Astrocyte (in vitro differentiated cells and primary cell): ENCODE data around the gene TADA2A. TPM values are rescaled to one million over a fixed set of nuclear protein-coding genes. Genes with fewer than 3 reads are reported as not detected.

ENCODE experiments used
- DNase-seq: peaks from one replicate; pipeline ENCODE4 v3.0.0-alpha.2; 2010; ENCODE audit warnings: low read depth
- FAIRE-seq: peaks from 2 replicates; lab custom pipeline; 2011; peaks lifted over from hg19 to GRCh38; lab: Jason Lieb, UNC
- H2AFZ ChIP-seq: 2 replicates; pipeline ENCODE4 v1.6.0; 2012; ENCODE audit warnings: low read depth, low read length, inconsistent platforms
- H3K27ac ChIP-seq: 2 replicates; pipeline ENCODE4 v1.5.1; 2011; ENCODE audit warnings: low read depth, low read length, inconsistent platforms
- H3K27me3 ChIP-seq: 2 replicates; pipeline ENCODE4 v1.6.0; 2011; ENCODE audit warnings: low read length, inconsistent platforms; ENCODE audit not compliant: insufficient read depth
- H3K36me3 ChIP-seq: 2 replicates; pipeline ENCODE4 v1.5.1; 2011; ENCODE audit warnings: low read length, inconsistent platforms; ENCODE audit not compliant: insufficient read depth
- H3K4me1 ChIP-seq: 2 replicates; pipeline ENCODE4 v1.5.1; 2011; ENCODE audit warnings: low read length, inconsistent platforms; ENCODE audit not compliant: insufficient read depth
- H3K4me2 ChIP-seq: 2 replicates; pipeline ENCODE4 v1.6.0; 2012; ENCODE audit warnings: low read length, inconsistent platforms
- H3K4me3 ChIP-seq: 2 replicates; pipeline ENCODE4 v1.5.1; 2011; ENCODE audit warnings: low read depth, mild to moderate bottlenecking, low read length, inconsistent platforms; ENCODE audit not compliant: insufficient read depth
- H3K79me2 ChIP-seq: 2 replicates; pipeline ENCODE4 v1.6.0; 2012; ENCODE audit warnings: mild to moderate bottlenecking, low read length, inconsistent platforms; ENCODE audit not compliant: insufficient read depth
- H3K9ac ChIP-seq: 2 replicates; pipeline ENCODE4 v1.6.0; 2012; ENCODE audit warnings: mild to moderate bottlenecking, low read length, inconsistent platforms
- H3K9me3 ChIP-seq: 2 replicates; pipeline ENCODE4 v1.5.1; 2012; ENCODE audit warnings: low read depth, mild to moderate bottlenecking, low read length, inconsistent platforms; ENCODE audit not compliant: insufficient read depth
- H4K20me1 ChIP-seq: 2 replicates; pipeline ENCODE4 v1.6.0; 2012; ENCODE audit warnings: low read length, inconsistent platforms; ENCODE audit not compliant: insufficient read depth
- H3K27ac Mint-ChIP-seq: one replicate; pipeline ENCODE4 v1.8.0; 2021; ENCODE audit warnings: mild to moderate bottlenecking, mixed read lengths; ENCODE audit not compliant: unreplicated experiment
- H3K27me3 Mint-ChIP-seq: one replicate; pipeline ENCODE4 v1.8.0; 2021; ENCODE audit warnings: low read depth, mixed read lengths; ENCODE audit not compliant: unreplicated experiment
- H3K36me3 Mint-ChIP-seq: one replicate; pipeline ENCODE4 v1.8.0; 2021; ENCODE audit warnings: low read depth, mixed read lengths; ENCODE audit not compliant: unreplicated experiment
- H3K4me1 Mint-ChIP-seq: one replicate; pipeline ENCODE4 v1.8.0; 2021; ENCODE audit warnings: low read depth, mixed read lengths; ENCODE audit not compliant: unreplicated experiment
- H3K4me3 Mint-ChIP-seq: one replicate; pipeline ENCODE4 v1.8.0; 2021; ENCODE audit warnings: mild to moderate bottlenecking, moderate library complexity, mixed read lengths; ENCODE audit not compliant: unreplicated experiment
- H3K9me3 Mint-ChIP-seq: one replicate; pipeline ENCODE4 v1.8.0; 2021; ENCODE audit warnings: mild to moderate bottlenecking, mixed read lengths; ENCODE audit not compliant: unreplicated experiment
- EZH2 ChIP-seq: IDR thresholded peaks from 2 replicates; pipeline ENCODE4 v1.6.1; 2012; ENCODE audit warnings: mild to moderate bottlenecking, low read length, inconsistent platforms; ENCODE audit not compliant: insufficient read depth
- total RNA-seq: library from RNA; stranded (reverse); gene quantifications from 2 replicates; pipeline ENCODE4 v1.2.1, GENCODE V29; 2021
- TF ChIP-seq, protein P1 (sequence below): IDR thresholded peaks from 2 replicates; pipeline ENCODE4 v1.5.1; 2011; ENCODE audit warnings: low read depth, mild to moderate bottlenecking, inconsistent platforms, low read length, moderate library complexity; ENCODE audit not compliant: insufficient read depth

The TADA2A gene
- total RNA-seq, 1 donor from 2014 or later = 14.0 TPM

DNA sequence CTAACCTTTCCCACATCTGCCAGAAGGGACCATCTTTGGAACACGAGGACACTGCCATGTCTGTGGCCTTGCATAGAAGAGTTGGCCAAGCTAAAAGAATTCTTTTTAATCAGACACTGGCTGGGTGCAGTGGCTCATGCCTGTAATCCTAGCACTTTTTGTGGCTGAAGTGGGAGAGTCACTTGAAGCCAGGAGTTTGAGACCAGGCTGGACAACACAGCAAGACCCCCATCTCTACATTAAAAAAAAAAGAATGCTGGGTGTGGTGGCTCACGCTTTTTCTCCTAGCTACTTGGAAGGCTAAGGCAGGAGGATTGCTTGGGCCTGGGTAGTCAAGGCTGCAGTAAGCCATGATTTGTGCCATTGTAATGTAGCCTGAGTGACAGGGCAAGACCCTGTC is 73.7 kb downstream of the TADA2A start:
- H4K20me1 ChIP-seq = no peaks in the 10 kb centered on the region
- H3K9me3 ChIP-seq = no peaks in the 10 kb centered on the region
- H3K27me3 ChIP-seq = no peaks in the 10 kb centered on the region
- no peak overlapping the region for H3K9ac ChIP-seq
- no peak overlapping the region for H3K4me3 Mint-ChIP-seq
- H3K4me3 ChIP-seq = no peak overlapping the region
- H3K79me2 ChIP-seq = no peaks in the 10 kb centered on the region
- no peak overlapping the region for H3K27ac ChIP-seq
- H3K36me3 ChIP-seq = peaks cover 18% of the 10 kb centered on the region
- no peak overlapping the region for H3K4me2 ChIP-seq
- H3K4me1 ChIP-seq = peaks cover 21% of the 10 kb centered on the region
- H2AFZ ChIP-seq = no peak overlapping the region
- DNase-seq (no peak), FAIRE-seq (no peak)
- peaks cover 11% of the 10 kb centered on the region for H3K36me3 Mint-ChIP-seq
- TF ChIP-seq EZH2 = no peak
- TF ChIP-seq, protein P1, sequence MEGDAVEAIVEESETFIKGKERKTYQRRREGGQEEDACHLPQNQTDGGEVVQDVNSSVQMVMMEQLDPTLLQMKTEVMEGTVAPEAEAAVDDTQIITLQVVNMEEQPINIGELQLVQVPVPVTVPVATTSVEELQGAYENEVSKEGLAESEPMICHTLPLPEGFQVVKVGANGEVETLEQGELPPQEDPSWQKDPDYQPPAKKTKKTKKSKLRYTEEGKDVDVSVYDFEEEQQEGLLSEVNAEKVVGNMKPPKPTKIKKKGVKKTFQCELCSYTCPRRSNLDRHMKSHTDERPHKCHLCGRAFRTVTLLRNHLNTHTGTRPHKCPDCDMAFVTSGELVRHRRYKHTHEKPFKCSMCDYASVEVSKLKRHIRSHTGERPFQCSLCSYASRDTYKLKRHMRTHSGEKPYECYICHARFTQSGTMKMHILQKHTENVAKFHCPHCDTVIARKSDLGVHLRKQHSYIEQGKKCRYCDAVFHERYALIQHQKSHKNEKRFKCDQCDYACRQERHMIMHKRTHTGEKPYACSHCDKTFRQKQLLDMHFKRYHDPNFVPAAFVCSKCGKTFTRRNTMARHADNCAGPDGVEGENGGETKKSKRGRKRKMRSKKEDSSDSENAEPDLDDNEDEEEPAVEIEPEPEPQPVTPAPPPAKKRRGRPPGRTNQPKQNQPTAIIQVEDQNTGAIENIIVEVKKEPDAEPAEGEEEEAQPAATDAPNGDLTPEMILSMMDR = no peak
- H3K9me3 Mint-ChIP-seq = no peaks in the 10 kb centered on the region
- H3K27ac Mint-ChIP-seq = no peak overlapping the region
- H3K27me3 Mint-ChIP-seq = no peaks in the 10 kb centered on the region
- H3K4me1 Mint-ChIP-seq = peaks cover 33% of the 10 kb centered on the region

DNA sequence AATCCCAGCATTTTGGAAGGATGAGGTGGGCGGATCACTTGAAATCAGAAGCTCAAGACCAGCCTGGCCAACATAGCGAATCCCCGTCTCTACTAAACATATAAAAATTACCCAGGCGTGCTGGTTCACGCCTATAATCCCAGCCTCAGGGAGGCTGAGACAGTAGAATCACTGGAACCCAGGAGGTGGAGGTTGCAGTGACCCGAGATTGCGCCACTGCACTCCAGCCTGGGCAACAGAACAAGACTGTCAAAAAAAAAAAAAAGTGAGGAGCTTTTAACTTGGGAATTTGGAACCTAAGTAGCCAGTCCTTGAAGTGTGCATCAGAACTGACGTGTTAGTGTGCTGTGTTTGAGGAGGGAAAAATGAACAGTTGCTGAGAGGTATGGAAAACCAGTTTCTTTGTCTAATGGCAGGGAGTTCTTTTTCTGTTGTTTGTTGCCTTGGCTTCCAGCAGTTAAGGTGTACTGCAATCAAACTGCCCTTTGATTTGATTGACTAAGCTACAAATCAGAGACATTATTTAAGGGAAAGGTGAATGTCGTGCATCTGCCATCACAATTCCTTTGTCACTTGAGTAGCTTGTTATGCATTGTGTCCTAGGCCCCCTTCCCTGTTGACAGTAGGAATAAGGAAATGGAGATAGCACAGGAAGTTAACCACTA is 74.4 kb downstream of the TADA2A start:
- no peak overlapping the region for H3K27ac ChIP-seq
- H3K4me3 ChIP-seq = no peak overlapping the region
- H3K27ac Mint-ChIP-seq = no peak overlapping the region

More for the DNA sequence above, 74.4 kb downstream of the TADA2A start:
- no peak for DNase-seq
- H3K9ac ChIP-seq = no peak overlapping the region
- H3K9me3 Mint-ChIP-seq = no peaks in the 10 kb centered on the region
- no peak overlapping the region for H3K4me3 Mint-ChIP-seq
- TF ChIP-seq EZH2 = no peak
- TF ChIP-seq, protein P1 = no peak
- peaks cover 18% of the 10 kb centered on the region for H3K4me1 ChIP-seq
- no peaks in the 10 kb centered on the region for H3K27me3 ChIP-seq
- H2AFZ ChIP-seq = no peak overlapping the region
- no peak overlapping the region for H3K4me2 ChIP-seq
- peaks cover 11% of the 10 kb centered on the region for H3K36me3 Mint-ChIP-seq
- H3K36me3 ChIP-seq = peaks cover 18% of the 10 kb centered on the region
- no peaks in the 10 kb centered on the region for H3K27me3 Mint-ChIP-seq
- H4K20me1 ChIP-seq = no peaks in the 10 kb centered on the region
- no peaks in the 10 kb centered on the region for H3K79me2 ChIP-seq
- peaks cover 28% of the 10 kb centered on the region for H3K4me1 Mint-ChIP-seq
- no peak for FAIRE-seq
- no peaks in the 10 kb centered on the region for H3K9me3 ChIP-seq
